ENCODE data around the gene GPR25.

- TF ChIP-seq POLR2A (IDR thresholded peaks at IDR 0.05; ENCODE audit: extremely low read depth, insufficient read length) (no peak), CTCF (IDR thresholded peaks at IDR 0.05; ENCODE audit: low read depth, low read length) (no peak), MAX (IDR thresholded peaks at IDR 0.05; ENCODE audit: low read depth, low read length) (no peak), MYC (IDR thresholded peaks at IDR 0.05; ENCODE audit: low read depth, low read length) (no peak)
These were observed 29.1 kb downstream of the GPR25 start for GRCh38 chr1:200901796-200902444.

All from NB4 (cell line).